Uterus (tissue), 2 donors: ENCODE results near the gene SEC24A.

Source experiments
- CTCF ChIP-seq, 4 experiments: fragments of 200-600 bp in 2 of 4; fragments of 450-650 bp in 2 of 4; sonication (generic) in 2 of 4; IDR thresholded peaks; one replicate each; pipeline ENCODE4 v1.5.1; 2016 to 2019; ENCODE audit warnings: antibody characterized with exemption in 4 of 4, mild to moderate bottlenecking in 2 of 4, moderate library complexity in 1 of 4
- POLR2A ChIP-seq, 2 donors: fragments of 450-650 bp; IDR thresholded peaks; one replicate each; pipeline ENCODE4 v1.6.1; 2016; ENCODE audit warnings: antibody characterized with exemption in 2 of 2, mild to moderate bottlenecking in 1 of 2, moderate library complexity in 1 of 2

DNA sequence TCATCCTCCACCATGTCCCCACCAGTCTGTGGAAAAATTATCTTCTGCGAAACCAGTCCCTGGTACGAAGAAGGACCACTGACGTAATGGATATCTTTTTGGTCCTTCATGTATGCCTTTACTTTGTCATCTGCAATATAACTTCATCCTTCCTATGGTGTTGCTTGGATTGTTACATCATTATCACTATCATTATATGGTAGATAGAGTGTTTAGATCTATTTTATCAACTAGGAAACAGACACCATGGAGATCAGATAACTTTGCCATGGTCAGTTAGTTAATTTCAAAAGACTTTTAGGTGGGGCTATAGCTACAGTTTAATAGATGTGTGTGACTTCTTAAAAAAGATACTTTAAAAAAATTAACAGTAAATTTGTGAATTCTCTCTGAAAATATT, 66.0 kb downstream of the SEC24A start:
- TF ChIP-seq CTCF (IDR thresholded peaks at IDR 0.05) (no peak), POLR2A (IDR thresholded peaks at IDR 0.05) (no peak)
